Activated B cell treated with CpG ODN at 0.5 μM for 24 hours (primary cell): Measurements from ENCODE around the gene UTS2R. TPM values are rescaled to one million over a fixed set of nuclear protein-coding genes. Genes with fewer than 3 reads are reported as not detected.
"Not testable (repeated sequence)": the region's sequence is repeated elsewhere in the genome, so short reads cannot be mapped to it uniquely, and the experiment has no call there.

ENCODE experiments used
- ATAC-seq: fragments of 200-7000 bp; cut with Tn5 transposase; one replicate; pipeline ENCODE4 v1.10.0; 2021; ENCODE audit warnings: low read depth, mild to moderate bottlenecking, moderate library complexity
- CTCF ChIA-PET: fragments of 350-600 bp; sonication (Branson Sonifier 250); formaldehyde crosslinking; loops from one replicate; lab custom pipeline; 2021; ENCODE audit warnings: antibody characterized with exemption; lab: Charles Lee
- POLR2A ChIA-PET: fragments of 350-600 bp; sonication (Branson Sonifier 250); formaldehyde crosslinking; loops from one replicate; lab custom pipeline; 2021; ENCODE audit warnings: antibody characterized with exemption; lab: Charles Lee
- DNase-seq: peaks from one replicate; pipeline ENCODE4 v3.0.0; 2022
- H3K27ac Mint-ChIP-seq: one replicate; pipeline ENCODE4 v1.8.0; 2020; ENCODE audit warnings: mixed read lengths
- H3K27me3 Mint-ChIP-seq: one replicate; pipeline ENCODE4 v1.8.0; 2021; ENCODE audit warnings: mixed read lengths
- H3K36me3 Mint-ChIP-seq: one replicate; pipeline ENCODE4 v1.8.0; 2021; ENCODE audit warnings: low read depth, mixed read lengths
- H3K4me1 Mint-ChIP-seq: one replicate; pipeline ENCODE4 v1.8.0; 2021; ENCODE audit warnings: mixed read lengths
- H3K4me3 Mint-ChIP-seq: one replicate; pipeline ENCODE4 v1.8.0; 2020; ENCODE audit warnings: mild to moderate bottlenecking, mixed read lengths
- H3K9me3 Mint-ChIP-seq: one replicate; pipeline ENCODE4 v1.8.0; 2020; ENCODE audit warnings: mixed read lengths
- CTCF ChIP-seq: fragments of 200-600 bp; IDR thresholded peaks from one replicate; pipeline ENCODE4 v1.8.0; 2022; ENCODE audit warnings: antibody characterized with exemption, mild to moderate bottlenecking
- intact Hi-C: fragments of 100-400 bp; cut with micrococcal nuclease; formaldehyde crosslinking; loops from one replicate; pipeline ENCODE4 v1.15.1; 2024
- total RNA-seq: library from RNA; stranded (reverse); gene quantifications from 2 replicates; pipeline ENCODE4 v1.2.3, GENCODE V29; 2022

UTS2R gene
- total RNA-seq, 1 donor from 2014 or later = not detected

- CTCF ChIA-PET = no interaction called here
- H3K9me3 Mint-ChIP-seq = no peaks in the 10 kb centered on the region
- DNase-seq (no peak), ATAC-seq (no peak)
- intact Hi-C loops = no loop called here
- TF ChIP-seq CTCF = no peak
- POLR2A ChIA-PET = no interaction called here
- no peak overlapping the region for H3K27ac Mint-ChIP-seq
- H3K27me3 Mint-ChIP-seq = peaks cover 32% of the 10 kb centered on the region
- H3K4me1 Mint-ChIP-seq = peaks cover 24% of the 10 kb centered on the region
- no peak overlapping the region for H3K4me3 Mint-ChIP-seq
- no peaks in the 10 kb centered on the region for H3K36me3 Mint-ChIP-seq
Observed at GRCh38 chr17:82374626-82375331, 3.2 kb downstream of the UTS2R start.

GRCh38 chr17:82375359-82376041, 3.9 kb downstream of the UTS2R start:
- no peak for ATAC-seq
- ChIA-PET CTCF (no interaction called here), POLR2A (no interaction called here)
- Mint-ChIP-seq H3K36me3 (no peaks in the 10 kb centered on the region), H3K4me3 (no peak overlapping the region), H3K27ac (no peak overlapping the region), H3K4me1 (peaks cover 21% of the 10 kb centered on the region), H3K9me3 (no peaks in the 10 kb centered on the region), H3K27me3 (peaks cover 33% of the 10 kb centered on the region)
- DNase-seq = no peak
- TF ChIP-seq CTCF = no peak
- intact Hi-C loops = no loop called here

GRCh38 chr17:82376042-82376730, 4.6 kb downstream of the UTS2R start:
- no peak for TF ChIP-seq CTCF
- Mint-ChIP-seq H3K36me3 (no peaks in the 10 kb centered on the region), H3K4me3 (no peak overlapping the region), H3K27ac (no peak overlapping the region), H3K4me1 (peaks cover 14% of the 10 kb centered on the region), H3K27me3 (peaks cover 30% of the 10 kb centered on the region), H3K9me3 (no peaks in the 10 kb centered on the region)
- ATAC-seq = no peak
- ChIA-PET POLR2A (no interaction called here), CTCF (no interaction called here)
- intact Hi-C loops = no loop called here
- no peak for DNase-seq

GRCh38 chr17:82377294-82377693, 5.7 kb downstream of the UTS2R start:
- POLR2A ChIA-PET, H3K9me3 Mint-ChIP-seq, H3K4me3 Mint-ChIP-seq, DNase-seq, H3K27ac Mint-ChIP-seq, CTCF ChIA-PET, ATAC-seq, intact Hi-C loops, H3K36me3 Mint-ChIP-seq: not testable (repeated sequence)
- peaks cover 35% of the 10 kb centered on the region for H3K27me3 Mint-ChIP-seq
- peaks cover 13% of the 10 kb centered on the region for H3K4me1 Mint-ChIP-seq

GRCh38 chr17:82377924-82378740, 6.6 kb downstream of the UTS2R start:
- Mint-ChIP-seq H3K36me3 (no peaks in the 10 kb centered on the region), H3K4me3 (no peak overlapping the region), H3K9me3 (no peaks in the 10 kb centered on the region), H3K27ac (no peak overlapping the region), H3K27me3 (peaks cover 29% of the 10 kb centered on the region), H3K4me1 (peaks cover 4% of the 10 kb centered on the region)
- ChIA-PET POLR2A (no interaction called here), CTCF (no interaction called here)
- intact Hi-C loops = no loop called here
- ATAC-seq (no peak), DNase-seq (no peak)
- no peak for TF ChIP-seq CTCF
